Peyer's patch (tissue), 4 donors: ENCODE results near the gene MAML3. TPM values are rescaled to one million over a fixed set of nuclear protein-coding genes. Genes with fewer than 3 reads are reported as not detected.

Experiments used
- DNase-seq, 3 donors: peaks; one replicate each; pipeline ENCODE4 v3.0.0-alpha.2; 2017 to 2019
- H3K27ac ChIP-seq, 4 donors: fragments of 200-600 bp; sonication (generic); one replicate each; pipeline ENCODE4 v1.5.1; 2016 to 2019
- H3K27me3 ChIP-seq, 2 donors: fragments of 200-600 bp; sonication (generic); one replicate each; pipeline ENCODE4 v1.5.1; 2019
- H3K36me3 ChIP-seq, 3 donors: fragments of 200-600 bp; sonication (generic); one replicate each; pipeline ENCODE4 v1.5.1; 2016 to 2019
- H3K4me1 ChIP-seq, 4 donors: fragments of 200-600 bp; sonication (generic); one replicate each; pipeline ENCODE4 v1.5.1; 2016 to 2019
- H3K4me3 ChIP-seq, 4 donors: fragments of 200-600 bp; sonication (generic); 1 replicate in 3 of 4; 2 replicates in 1 of 4; pipeline ENCODE4 v1.5.1; 2016 to 2019; ENCODE audit warnings: mild to moderate bottlenecking in 1 of 4
- H3K9me3 ChIP-seq, 4 donors: fragments of 200-600 bp; sonication (generic); one replicate each; pipeline ENCODE4 v1.5.1; 2016 to 2019; ENCODE audit warnings: mild to moderate bottlenecking in 1 of 4
- CTCF ChIP-seq, 6 experiments: fragments of 450-650 bp in 4 of 6; fragments of 200-600 bp in 2 of 6; sonication (generic) in 1 of 6; IDR thresholded peaks; one replicate each; pipeline ENCODE4 v1.5.1; 2017 to 2019; ENCODE audit warnings: antibody characterized with exemption in 6 of 6, mild to moderate bottlenecking in 3 of 6, moderate library complexity in 1 of 6
- POLR2A ChIP-seq, 2 donors: fragments of 450-650 bp; IDR thresholded peaks; one replicate each; pipeline ENCODE4 v1.5.1; 2017; ENCODE audit warnings: antibody characterized with exemption in 2 of 2, mild to moderate bottlenecking in 2 of 2, moderate library complexity in 2 of 2
- total RNA-seq, 4 donors: library from RNA; depleted of rRNA; stranded (reverse); fragments of >200 nt; gene quantifications; one replicate each; pipeline ENCODE4 v1.1.0, GENCODE V29; 2016

The MAML3 gene
- total RNA-seq, 4 donors from 2014 or later, result 6.5 to 44.6 (median 22.1) TPM

GRCh38 chr4:140168474-140168873, 14.5 kb upstream of the MAML3 start:
- no peak for DNase-seq
- Histone ChIP-seq H3K9me3 (no peaks in the 10 kb centered on the region), H3K36me3 (no peaks in the 10 kb centered on the region), H3K4me1 (no peaks in the 10 kb centered on the region), H3K27me3 (no peaks in the 10 kb centered on the region), H3K4me3 (no peak overlapping the region), H3K27ac (no peak overlapping the region)
- TF ChIP-seq POLR2A (IDR thresholded peaks at IDR 0.05), result no peak
- no peak for TF ChIP-seq CTCF (IDR thresholded peaks at IDR 0.05)

GRCh38 chr4:140163029-140163810, 9.2 kb upstream of the MAML3 start:
- no peak overlapping the region for H3K27ac ChIP-seq

GRCh38 chr4:140162596-140162995, 8.6 kb upstream of the MAML3 start:
- Histone ChIP-seq H3K9me3 (peaks cover 0 to 6% (median 0%) of the 10 kb centered on the region in 4 donors), H3K27me3 (no peaks in the 10 kb centered on the region), H3K4me3 (no peak overlapping the region), H3K4me1 (peaks cover 0 to 11% (median 0%) of the 10 kb centered on the region in 4 donors), H3K36me3 (no peaks in the 10 kb centered on the region), H3K27ac (no peak overlapping the region)
- no peak for DNase-seq
- no peak for TF ChIP-seq POLR2A (IDR thresholded peaks at IDR 0.05)
- no peak for TF ChIP-seq CTCF (IDR thresholded peaks at IDR 0.05)

More at GRCh38 chr4:140163029-140163810, 9.2 kb upstream of the MAML3 start:
- no peak for TF ChIP-seq CTCF (IDR thresholded peaks at IDR 0.05)
- no peak for TF ChIP-seq POLR2A (IDR thresholded peaks at IDR 0.05)
- Histone ChIP-seq H3K27me3 (no peaks in the 10 kb centered on the region), H3K4me1 (peaks cover 0 to 5% (median 0%) of the 10 kb centered on the region in 4 donors), H3K9me3 (peaks cover 0 to 6% (median 0%) of the 10 kb centered on the region in 4 donors), H3K36me3 (no peaks in the 10 kb centered on the region), H3K4me3 (no peak overlapping the region)
- DNase-seq, result no peak

- Histone ChIP-seq H3K4me3 (no peak overlapping the region), H3K9me3 (peaks cover 0 to 6% (median 0%) of the 10 kb centered on the region in 4 donors), H3K27ac (peak overlapping the region in 2 of 4 donors; percentile 39 to 42), H3K27me3 (no peaks in the 10 kb centered on the region), H3K4me1 (peaks cover 0 to 12% (median 0%) of the 10 kb centered on the region in 4 donors), H3K36me3 (no peaks in the 10 kb centered on the region)
- peak in 1 of 3 donors; percentile 46 for DNase-seq
- TF ChIP-seq POLR2A (IDR thresholded peaks at IDR 0.05) (no peak), CTCF (IDR thresholded peaks at IDR 0.05) (no peak)
Observed at GRCh38 chr4:140158365-140159030, 4.5 kb upstream of the MAML3 start.

- no peaks in the 10 kb centered on the region for H3K36me3 ChIP-seq
- H3K27ac ChIP-seq, result peak overlapping the region in 2 of 4 donors; percentile 42 to 50
- no peak for TF ChIP-seq CTCF (IDR thresholded peaks at IDR 0.05)
- TF ChIP-seq POLR2A (IDR thresholded peaks at IDR 0.05), result no peak
- DNase-seq, result no peak
- H3K4me1 ChIP-seq, result peaks cover 0 to 12% (median 2%) of the 10 kb centered on the region in 4 donors
- no peaks in the 10 kb centered on the region for H3K27me3 ChIP-seq
- H3K9me3 ChIP-seq, result peaks cover 0 to 6% (median 0%) of the 10 kb centered on the region in 4 donors
- no peak overlapping the region for H3K4me3 ChIP-seq
Observed at GRCh38 chr4:140157341-140157740, 3.4 kb upstream of the MAML3 start.
